ENCODE measurements around the gene TPCN1.

DNA sequence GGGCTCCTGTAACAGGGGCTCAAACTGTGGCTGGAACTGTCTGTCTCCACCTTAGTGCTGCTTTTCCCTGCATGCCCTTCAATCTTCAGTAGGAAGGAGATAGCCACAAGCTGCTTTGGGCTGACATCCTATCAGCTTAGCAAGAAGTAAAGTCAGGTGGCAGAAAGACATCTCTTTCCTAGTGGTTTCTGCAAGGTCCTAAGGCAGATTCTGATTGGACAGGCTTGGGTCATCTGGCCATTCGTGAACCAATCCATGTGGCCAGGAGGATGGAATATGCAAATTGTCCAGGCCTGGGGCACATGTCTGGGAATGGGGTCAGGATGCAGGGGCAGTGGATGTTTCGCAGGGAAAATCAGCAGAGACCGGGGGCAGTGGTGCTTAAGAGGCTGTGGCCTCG is 30.5 kb upstream of the TPCN1 start:
- TF ChIP-seq, protein P1, sequence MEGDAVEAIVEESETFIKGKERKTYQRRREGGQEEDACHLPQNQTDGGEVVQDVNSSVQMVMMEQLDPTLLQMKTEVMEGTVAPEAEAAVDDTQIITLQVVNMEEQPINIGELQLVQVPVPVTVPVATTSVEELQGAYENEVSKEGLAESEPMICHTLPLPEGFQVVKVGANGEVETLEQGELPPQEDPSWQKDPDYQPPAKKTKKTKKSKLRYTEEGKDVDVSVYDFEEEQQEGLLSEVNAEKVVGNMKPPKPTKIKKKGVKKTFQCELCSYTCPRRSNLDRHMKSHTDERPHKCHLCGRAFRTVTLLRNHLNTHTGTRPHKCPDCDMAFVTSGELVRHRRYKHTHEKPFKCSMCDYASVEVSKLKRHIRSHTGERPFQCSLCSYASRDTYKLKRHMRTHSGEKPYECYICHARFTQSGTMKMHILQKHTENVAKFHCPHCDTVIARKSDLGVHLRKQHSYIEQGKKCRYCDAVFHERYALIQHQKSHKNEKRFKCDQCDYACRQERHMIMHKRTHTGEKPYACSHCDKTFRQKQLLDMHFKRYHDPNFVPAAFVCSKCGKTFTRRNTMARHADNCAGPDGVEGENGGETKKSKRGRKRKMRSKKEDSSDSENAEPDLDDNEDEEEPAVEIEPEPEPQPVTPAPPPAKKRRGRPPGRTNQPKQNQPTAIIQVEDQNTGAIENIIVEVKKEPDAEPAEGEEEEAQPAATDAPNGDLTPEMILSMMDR (conservative IDR thresholded peaks at IDR 0.05; ENCODE audit: low read depth, low read length): no peak
- TF ChIP-seq EZH2 (IDR thresholded peaks at IDR 0.05; ENCODE audit: borderline replicate concordance, low read depth, low read length, poor library complexity, severe bottlenecking): no peak
